NCI-H2081 (cell line): ENCODE data around the gene TIMELESS.
"Not testable (repeated sequence)": the region's sequence is repeated elsewhere in the genome, so short reads cannot be mapped to it uniquely, and the experiment has no call there.

Experiments used
- DNase-seq, 2 experiments: peaks; one replicate each; lab custom pipeline; 2025; lab: John Stamatoyannopoulos, UW

The TIMELESS gene, protein sequence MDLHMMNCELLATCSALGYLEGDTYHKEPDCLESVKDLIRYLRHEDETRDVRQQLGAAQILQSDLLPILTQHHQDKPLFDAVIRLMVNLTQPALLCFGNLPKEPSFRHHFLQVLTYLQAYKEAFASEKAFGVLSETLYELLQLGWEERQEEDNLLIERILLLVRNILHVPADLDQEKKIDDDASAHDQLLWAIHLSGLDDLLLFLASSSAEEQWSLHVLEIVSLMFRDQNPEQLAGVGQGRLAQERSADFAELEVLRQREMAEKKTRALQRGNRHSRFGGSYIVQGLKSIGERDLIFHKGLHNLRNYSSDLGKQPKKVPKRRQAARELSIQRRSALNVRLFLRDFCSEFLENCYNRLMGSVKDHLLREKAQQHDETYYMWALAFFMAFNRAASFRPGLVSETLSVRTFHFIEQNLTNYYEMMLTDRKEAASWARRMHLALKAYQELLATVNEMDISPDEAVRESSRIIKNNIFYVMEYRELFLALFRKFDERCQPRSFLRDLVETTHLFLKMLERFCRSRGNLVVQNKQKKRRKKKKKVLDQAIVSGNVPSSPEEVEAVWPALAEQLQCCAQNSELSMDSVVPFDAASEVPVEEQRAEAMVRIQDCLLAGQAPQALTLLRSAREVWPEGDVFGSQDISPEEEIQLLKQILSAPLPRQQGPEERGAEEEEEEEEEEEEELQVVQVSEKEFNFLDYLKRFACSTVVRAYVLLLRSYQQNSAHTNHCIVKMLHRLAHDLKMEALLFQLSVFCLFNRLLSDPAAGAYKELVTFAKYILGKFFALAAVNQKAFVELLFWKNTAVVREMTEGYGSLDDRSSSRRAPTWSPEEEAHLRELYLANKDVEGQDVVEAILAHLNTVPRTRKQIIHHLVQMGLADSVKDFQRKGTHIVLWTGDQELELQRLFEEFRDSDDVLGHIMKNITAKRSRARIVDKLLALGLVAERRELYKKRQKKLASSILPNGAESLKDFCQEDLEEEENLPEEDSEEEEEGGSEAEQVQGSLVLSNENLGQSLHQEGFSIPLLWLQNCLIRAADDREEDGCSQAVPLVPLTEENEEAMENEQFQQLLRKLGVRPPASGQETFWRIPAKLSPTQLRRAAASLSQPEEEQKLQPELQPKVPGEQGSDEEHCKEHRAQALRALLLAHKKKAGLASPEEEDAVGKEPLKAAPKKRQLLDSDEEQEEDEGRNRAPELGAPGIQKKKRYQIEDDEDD

DNA sequence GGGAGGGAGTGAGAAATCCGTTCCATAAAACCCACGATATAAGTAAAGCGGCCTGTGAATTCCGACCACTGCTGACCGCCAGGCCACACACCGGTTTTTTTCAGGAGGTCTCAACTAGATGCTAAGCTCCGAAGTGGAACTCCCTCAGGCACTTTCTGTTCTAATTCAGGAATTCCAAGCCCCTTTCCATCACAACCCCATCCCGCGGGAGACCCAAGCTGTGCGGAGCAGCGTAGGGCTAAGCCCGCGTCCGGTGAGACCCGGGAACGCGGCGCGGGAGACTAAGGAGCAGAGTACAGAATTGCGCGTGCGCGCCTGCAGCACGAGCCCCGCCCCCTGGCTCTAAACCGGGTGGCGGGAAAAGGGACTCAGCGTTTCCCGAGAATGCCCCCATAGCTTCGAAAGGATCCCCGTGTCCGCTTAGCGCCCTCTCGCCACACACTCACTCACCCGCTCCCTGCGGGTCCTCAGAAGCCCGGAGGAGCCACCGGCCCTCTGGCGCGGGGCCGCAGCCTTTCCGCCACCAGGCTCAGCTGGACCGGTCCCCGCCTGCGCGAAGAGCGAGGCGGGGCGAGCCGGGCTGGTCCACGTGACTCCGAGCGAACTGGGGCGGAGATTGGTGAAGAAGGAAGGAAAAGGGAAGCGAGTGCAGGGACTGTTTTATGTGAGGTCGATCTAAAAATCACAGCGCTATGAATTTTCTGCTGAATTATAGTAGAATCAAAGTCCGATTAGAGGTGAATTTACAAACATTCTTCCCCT, at the start of gene TIMELESS:
Gene TIMELESS, minus strand, starts transcription at position 567 of the 762 bp plus-strand sequence. CDS start 15,256 bp downstream, outside the sequence.
- peak; percentile 90 to 92 for DNase-seq

DNA sequence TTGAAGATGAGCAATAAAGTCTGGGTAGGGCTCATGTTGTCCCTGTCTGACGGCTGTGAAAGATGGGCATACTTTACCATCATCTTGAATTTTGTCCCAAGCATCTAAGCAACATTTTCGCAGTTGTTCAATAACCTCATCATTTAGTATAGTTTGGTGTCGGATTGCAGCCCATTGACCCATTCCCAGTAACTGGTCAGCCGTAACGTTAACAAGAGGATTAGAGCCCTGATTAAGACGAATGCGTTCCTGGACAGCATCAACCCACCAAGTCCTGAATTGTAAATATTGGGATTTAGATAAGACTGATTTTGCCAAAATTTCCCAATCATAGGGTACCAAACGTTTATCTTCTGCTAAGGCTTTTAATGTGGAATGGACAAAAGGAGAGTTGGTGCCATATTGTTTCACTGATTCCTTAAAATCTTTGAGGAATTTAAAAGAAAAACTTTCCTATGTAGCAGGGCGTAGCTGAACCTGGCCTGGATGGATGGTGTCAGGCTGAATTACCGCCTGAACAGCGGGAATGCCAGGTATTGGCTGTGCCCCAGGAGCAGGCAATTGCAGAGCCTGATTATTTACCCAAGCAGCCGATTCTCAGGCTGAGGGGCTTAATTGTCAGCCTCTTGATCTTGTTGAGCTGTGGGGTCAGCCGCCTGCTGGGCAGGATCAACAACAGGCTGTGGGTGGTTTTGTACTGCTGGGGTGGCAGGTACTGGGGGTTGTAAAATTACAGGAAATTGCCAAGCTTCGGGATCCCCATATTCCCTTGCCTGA, 49.1 kb upstream of the TIMELESS start:
- peak; percentile 54 to 84 for DNase-seq

DNA sequence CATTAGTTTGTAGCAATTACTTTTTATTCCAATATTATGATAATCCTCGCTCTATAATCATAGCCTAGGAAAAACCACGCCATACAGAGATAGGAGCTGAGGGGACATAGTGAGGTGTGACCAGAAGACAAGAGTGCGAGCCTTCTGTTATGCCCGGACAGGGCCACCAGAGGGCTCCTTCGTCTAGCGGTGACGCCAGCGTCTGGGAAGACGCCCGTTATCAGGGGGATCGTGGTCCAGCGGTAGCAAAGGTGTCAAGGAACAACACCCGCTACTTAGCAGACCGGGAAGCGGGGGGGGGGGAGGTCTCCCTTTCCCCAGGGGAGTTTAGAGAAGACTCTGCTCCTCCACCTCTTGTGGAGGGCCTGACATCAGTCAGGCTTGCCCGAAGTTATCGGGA, 47.5 kb upstream of the TIMELESS start:
- DNase-seq: peak in 1 of 2 experiments; percentile 27

DNA sequence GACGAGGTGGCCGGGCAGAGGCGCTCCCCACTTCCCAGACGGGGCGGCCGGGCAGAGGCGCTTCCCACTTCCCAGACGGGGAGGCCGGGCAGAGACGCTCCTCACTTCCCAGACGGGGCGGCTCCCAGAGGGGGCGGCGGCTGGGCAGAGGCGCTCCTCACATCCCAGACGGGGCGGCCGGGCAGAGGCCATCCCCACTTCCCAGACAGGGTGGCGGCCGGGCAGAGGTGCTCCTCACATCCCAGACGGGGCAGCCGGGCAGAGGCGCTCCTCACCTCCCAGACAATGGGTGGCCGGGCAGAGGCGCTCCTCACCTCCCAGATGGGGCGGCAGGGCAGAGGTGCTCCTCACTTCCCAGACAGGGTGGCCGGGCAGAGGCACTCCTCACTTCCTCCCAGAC, 45.3 kb upstream of the TIMELESS start:
- not testable (repeated sequence) for DNase-seq

DNA sequence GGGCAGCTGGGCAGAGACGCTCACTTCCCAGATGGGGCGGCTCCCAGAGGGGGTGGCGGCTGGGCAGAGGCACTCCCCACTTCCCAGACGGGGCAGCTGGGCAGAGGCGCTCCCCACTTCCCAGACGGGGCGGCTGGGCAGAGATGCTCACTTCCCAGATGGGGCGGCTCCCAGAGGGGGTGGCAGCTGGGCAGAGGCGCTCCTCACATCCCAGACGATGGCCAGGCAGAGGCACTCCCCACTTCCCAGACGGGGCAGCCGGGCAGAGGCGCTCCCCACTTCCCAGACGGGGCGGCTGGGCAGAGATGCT, 44.8 kb upstream of the TIMELESS start:
- DNase-seq: not testable (repeated sequence)

DNA sequence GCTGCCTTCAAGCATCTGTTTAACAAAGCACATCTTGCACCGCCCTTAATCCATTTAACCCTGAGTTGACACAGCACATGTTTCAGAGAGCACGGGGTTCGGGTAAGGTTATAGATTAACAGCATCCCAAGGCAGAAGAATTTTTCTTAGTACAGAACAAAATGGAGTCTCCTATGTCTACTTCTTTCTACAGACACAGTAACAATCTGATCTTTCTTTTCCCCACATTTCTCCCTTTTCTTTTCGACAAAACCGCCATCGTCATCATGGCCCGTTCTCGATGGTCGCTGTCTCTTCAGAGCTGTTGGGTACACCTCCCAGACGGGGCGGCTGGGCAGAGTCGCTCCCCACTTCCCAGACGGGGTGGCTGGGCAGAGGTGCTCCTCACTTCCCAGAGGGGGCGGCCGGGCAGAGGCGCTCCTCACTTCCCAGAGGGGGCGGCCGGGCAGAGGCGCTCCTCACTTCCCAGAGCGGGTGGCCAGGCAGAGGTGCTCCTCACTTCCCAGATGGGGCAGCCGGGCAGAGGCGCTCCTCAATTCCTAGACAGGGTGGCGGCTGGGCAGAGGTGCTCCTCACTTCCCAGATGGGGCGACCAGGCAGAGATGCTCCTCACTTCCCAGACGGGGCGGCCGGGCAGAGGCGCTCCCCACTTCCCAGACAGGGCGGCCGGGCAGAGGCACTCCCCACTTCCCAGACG, 44.3 kb upstream of the TIMELESS start:
- DNase-seq: not testable (repeated sequence)

DNA sequence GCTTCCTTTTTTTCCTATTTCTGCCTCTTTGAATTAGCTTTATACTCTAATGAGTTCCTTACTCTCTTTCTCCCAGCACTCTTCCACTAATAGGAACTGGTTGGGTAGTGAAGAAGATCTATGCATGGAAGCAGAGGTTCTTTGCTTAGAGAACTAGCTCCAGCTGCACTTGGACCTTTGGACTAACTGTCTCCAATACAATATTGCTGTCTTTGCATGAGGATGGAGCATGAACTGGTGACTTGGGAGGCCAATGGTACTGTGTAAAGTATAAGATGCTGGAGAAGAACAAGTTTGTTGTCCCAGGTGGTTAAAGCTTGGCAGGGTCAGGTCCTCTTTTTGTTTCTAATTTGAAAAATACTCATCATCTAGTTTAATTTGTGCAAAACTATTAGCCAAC, 41.1 kb upstream of the TIMELESS start:
- DNase-seq: no peak

DNA sequence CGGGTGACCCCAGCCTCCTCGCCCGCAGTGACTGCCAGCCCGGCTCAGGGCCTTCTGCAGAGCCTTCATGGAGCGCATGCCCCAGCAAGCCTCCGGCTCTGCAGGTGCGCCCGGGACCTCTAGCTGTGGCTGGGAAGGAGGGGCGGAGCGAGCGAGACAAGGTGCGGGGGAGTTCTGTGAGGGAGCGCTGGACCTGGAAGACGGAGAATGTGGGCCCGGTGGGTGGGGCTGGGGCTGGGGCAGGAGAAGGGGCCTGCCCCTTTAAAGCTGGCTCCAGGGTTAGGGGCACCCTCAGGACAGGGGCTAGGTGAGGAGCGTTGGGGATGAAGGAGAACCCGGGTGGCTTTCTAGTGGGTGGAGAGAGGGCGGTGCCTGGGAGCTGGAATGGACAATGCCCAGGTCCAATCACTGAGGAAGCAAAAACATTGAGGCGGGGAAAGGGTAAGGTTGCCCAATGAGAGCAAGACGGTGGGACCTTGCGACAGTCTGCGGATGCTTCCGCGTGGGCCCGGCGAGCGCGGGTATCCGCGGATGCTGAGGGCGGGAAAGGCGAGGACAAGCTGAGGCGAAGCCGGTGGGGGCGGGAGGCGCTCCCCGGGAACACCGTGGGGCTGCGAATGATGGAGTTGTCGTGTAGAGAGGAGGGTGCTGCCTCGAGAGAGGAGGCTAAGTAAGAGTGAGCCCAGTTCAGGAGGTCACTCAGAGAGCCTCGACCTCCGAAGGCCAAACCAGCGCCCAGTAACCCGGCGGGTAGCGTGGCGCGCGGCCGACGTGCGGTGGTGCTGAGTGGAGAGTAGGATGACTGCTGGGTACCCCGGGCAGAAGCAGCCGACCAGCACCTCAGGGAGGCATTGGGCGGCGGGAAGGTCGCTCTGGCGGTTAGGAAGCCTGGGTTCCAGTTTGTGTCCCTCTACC, 39.1 kb upstream of the TIMELESS start, which contains the start of gene GLS2:
Gene GLS2, minus strand, starts transcription at position 121 of the 915 bp plus-strand sequence. Its CDS starts 43 bp downstream, at position 78.
- DNase-seq: peak; percentile 85 to 91

DNA sequence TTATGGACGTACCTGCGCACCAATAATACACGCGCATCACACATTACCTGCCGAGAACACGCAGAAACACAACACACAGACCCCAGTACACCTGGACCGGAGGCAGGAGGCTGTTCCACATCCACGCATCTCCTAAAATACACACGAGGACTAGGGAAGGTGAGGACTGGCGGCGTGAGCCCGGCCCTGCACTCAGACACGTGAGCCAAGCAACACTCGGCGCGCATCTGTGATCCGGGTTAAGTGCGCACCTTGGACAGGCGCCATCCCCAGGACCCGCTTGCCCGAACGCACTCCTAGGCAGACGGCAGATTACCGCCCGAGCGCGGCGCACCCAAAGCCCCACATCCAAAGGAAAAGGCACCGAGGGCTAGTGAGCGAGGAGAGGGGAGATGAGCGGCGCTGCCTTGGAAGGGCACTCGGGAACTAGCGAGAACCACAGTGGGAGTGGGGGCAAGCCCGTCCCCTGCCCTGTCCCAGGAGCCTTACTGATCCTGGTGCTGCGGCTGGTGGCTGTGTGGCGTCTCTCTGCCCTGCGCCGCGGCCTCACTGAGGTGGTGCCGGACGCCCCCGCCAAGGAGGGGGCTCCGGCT, 38.3 kb upstream of the TIMELESS start:
- peak; percentile 56 to 72 for DNase-seq

DNA sequence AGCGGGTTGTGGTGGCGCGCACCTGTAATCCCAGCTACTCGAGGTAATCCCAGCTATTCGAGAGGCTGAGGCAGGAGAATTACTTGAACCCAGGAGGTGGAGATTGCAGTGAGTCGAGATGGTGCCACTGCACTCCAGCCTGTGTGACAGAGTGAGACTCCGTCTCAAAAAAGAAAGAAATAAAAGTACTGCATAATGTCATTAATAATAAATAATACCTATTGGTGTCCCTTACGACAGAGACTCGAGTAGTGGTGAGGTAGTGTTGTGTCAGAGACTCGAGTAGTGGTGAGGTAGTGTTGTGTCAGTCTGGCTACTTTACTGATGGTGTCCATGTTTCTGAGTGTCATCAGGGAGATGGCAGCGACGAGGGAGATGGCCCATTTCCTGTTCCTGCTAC, 37.5 kb upstream of the TIMELESS start:
- DNase-seq: no peak

DNA sequence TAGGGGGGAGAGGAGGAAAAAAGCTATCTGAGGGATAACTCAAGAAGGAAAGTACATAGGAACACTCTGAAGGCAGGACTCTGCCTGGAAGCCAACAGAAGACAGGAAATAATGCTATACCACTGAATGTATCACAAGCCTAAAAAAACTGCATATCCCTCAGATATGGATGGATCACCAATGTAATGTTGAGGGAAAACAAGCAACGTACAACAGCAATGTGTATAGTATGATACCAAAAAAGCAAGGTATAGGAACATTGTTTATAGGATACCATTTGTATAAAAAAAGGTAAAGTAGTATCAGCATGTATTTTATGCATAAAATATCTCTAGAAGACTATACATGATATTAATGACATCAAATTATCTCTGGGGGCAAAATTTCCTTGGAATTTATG, 35.3 kb upstream of the TIMELESS start:
- no peak for DNase-seq

DNA sequence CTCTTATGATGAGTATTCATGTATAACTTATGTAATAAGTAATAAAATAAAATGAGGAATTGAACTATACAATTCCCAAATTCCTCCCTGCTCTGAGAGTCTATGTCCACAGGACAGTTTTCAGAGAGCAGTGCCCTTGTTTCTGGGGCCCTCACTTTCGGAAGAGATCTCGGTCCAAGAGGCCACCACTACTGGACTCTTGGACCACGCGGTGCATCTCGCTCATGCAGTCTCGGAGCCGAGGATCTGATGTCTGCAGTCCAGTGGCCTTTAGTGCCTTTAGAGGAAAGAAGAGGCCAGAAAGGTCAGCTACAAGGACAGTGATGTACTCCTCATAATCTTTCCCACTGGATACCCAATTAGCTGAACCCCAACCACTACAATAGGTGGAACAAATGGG, 30.4 kb upstream of the TIMELESS start:
- no peak for DNase-seq

DNA sequence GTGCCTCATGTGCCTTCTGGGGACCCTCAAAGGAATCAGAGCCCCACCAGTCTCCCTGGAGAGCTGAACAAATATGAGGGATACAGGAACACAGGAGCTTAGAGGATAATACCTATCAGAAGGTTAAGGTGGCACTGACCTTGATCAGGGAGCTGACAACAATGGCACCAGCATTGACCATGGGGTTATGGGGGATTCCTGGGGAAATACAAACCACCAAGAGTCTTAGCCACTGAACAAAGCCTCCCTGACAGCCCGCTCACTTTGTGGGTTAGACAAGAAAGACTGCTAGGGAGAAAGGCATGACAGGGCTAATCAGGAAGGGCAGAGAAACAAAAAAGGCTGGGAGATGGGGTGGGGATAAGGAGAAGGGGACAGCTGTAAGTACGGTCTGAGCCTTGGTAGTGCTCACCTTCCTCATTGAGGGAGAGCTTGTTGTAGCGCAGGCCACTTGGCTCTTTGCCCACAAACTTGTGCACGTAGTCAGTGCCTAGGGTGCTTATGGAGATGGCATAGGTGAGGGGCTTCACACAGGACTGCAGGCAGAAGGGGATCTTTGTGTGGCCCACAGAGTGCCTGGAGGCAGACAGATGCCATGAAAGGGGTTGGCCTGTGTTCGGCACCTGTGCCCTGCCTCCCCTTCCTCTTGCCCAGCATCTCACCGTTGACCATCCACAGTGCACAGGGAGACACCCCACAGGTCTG, 28.4 kb upstream of the TIMELESS start:
- DNase-seq: no peak

DNA sequence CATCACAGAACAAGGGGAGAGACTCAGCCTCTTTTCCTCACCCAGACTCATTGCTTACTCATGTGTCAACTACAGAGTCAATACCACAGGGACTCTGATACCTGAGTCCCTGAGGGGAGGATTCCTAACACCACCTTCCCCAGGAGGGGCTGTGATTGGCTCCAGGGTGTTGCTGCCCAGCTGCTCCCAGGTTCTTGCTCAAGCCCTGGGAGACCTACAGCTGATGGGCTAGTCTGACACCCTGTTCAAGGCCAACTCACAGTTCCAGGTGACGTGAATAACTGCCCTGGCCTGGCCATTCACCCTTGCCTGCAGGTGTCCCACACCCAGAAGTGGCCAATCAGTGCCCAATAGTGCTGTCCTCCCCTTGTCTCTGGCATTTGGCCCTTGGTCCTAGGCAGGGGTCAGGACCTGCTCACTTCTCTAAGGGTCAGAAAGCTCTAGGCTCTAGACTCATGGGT, 27.8 kb upstream of the TIMELESS start:
- DNase-seq: no peak

DNA sequence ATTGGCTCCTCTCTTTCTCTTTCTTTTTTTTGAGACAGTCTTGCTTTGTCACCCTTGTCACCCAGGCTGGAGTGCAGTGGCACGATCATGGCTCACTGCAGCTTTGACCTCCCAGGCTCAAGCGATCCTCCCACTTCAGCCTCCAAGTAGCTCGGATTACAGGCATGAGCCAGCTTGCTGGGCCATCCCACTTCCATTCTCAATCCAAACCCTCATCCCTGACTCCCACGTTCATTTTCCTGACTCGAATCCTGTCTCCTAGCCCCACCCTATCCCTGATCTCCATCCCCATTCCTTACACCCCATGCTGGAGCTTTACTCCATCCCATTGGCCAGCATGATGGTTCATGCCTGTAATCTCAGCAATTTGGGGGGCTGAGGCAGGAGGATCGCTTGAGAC, 26.9 kb upstream of the TIMELESS start:
- DNase-seq: no peak

DNA sequence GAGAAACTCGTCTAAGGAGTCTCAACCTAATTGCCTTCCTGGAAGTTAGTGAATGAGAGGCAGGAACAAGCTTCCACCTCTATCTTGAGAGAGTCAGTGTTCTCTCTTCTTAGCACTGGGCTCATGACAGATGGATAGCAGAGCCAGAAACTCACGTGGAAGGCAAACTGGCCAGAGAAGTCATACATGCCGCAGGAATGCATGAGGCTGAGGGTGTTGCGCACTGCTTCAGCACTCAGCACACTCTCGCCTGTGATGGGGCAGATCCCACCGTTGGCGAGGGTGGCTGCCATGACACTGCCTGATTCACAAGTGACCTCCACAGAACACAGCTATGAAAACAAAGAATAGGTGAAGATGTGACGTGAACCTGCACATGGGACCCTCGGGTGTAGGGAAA, 25.2 kb upstream of the TIMELESS start:
- no peak for DNase-seq

DNA sequence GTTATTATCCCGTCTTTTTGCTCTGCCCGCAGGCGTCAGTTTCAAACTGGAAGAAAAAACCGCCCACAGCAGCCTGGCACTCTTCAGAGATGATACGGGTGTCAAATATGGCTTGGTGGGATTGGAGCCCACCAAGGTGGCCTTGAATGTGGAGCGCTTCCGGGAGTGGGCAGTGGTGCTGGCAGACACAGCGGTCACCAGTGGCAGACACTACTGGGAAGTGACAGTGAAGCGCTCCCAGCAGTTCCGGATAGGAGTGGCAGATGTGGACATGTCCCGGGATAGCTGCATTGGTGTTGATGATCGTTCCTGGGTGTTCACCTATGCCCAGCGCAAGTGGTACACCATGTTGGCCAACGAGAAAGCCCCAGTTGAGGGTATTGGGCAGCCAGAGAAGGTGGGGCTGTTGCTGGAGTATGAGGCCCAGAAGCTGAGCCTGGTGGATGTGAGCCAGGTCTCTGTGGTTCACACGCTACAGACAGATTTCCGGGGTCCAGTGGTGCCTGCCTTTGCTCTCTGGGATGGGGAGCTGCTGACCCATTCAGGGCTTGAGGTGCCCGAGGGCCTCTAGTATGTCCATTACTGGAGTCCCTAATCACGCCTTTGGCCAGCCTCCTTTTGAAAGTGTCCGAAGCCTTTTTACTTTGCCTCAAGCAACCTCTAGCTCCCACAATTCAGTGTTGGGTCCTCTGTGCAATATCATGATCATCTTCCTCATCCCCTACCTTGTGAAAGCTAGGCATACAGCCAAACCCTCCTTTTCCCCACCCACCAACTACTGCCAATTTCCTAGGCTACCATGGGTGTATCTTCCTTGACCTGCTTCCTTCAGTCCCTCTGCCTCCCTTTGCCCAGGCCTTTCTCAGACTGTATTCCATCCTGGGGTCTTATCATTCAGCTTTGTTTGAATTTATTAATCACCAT, 20.0 kb upstream of the TIMELESS start:
- DNase-seq: peak in 1 of 2 experiments; percentile 30
